HepG2 (cell line): Measurements from ENCODE around the gene MIDN. TPM values are rescaled to one million over a fixed set of nuclear protein-coding genes. Genes with fewer than 3 reads are reported as not detected.

ENCODE experiments used
- ASH2L ChIP-seq: fragments of 300-600, 200-600 bp; sonication (generic); IDR thresholded peaks from 2 replicates; pipeline ENCODE4 v1.7.0; 2017; ENCODE audit warnings: low read depth, mild to moderate bottlenecking, moderate library complexity, mixed read lengths, low read length; ENCODE audit not compliant: insufficient read length
- ATF4 ChIP-seq, 2 experiments: fragments of 450-650 bp in 1 of 2; sonication (generic) in 1 of 2; formaldehyde crosslinking; IDR thresholded peaks; 2 replicates each; pipeline versions ENCODE4 v1.5.0 to v1.8.0; 2020 to 2022; ENCODE audit warnings: mild to moderate bottlenecking in 1 of 2, missing genetic modification reagents in 1 of 2
- CEBPG ChIP-seq: IDR thresholded peaks from 2 replicates; pipeline ENCODE4 v1.6.1; 2016
- HDAC1 ChIP-seq: sonication (generic); formaldehyde crosslinking; IDR thresholded peaks from 2 replicates; pipeline ENCODE4 v1.5.1; 2020; ENCODE audit warnings: mild to moderate bottlenecking, missing genetic modification reagents
- MYNN ChIP-seq: sonication (generic); formaldehyde crosslinking; IDR thresholded peaks from 2 replicates; pipeline ENCODE4 v1.4.0; 2020; ENCODE audit warnings: mild to moderate bottlenecking, low read depth, missing genetic modification reagents
- NKX3-1 ChIP-seq: sonication (generic); formaldehyde crosslinking; IDR thresholded peaks from 2 replicates; pipeline ENCODE4 v1.5.0; 2020; ENCODE audit warnings: missing genetic modification reagents
- NR2F1 ChIP-seq, 2 experiments: fragments of 450-650 bp in 1 of 2; formaldehyde crosslinking in 1 of 2; IDR thresholded peaks; 2 replicates each; pipeline versions ENCODE4 v1.5.0 to v1.6.1; 2016 to 2020; ENCODE audit warnings: mild to moderate bottlenecking in 1 of 2, missing compliant biosample characterization in 1 of 2, missing genetic modification reagents in 1 of 2, moderate library complexity in 1 of 2
- NRL ChIP-seq: sonication (generic); formaldehyde crosslinking; IDR thresholded peaks from 2 replicates; pipeline ENCODE4 v1.5.0; 2020; ENCODE audit warnings: missing genetic modification reagents, mild to moderate bottlenecking, moderate library complexity, borderline replicate concordance
- PCBP1 ChIP-seq: fragments of 200-400 bp; formaldehyde crosslinking; IDR thresholded peaks from 2 replicates; pipeline ENCODE4 v1.6.1; 2017; ENCODE audit warnings: mild to moderate bottlenecking, low read depth, low read length, borderline replicate concordance
- SAFB2 ChIP-seq: sonication (generic); formaldehyde crosslinking; IDR thresholded peaks from 2 replicates; pipeline ENCODE4 v1.5.1; 2020; ENCODE audit warnings: missing genetic modification reagents, low read depth, mild to moderate bottlenecking, borderline replicate concordance
- SATB2 ChIP-seq: sonication (generic); formaldehyde crosslinking; IDR thresholded peaks from 2 replicates; pipeline ENCODE4 v1.5.0; 2020; ENCODE audit warnings: missing genetic modification reagents
- SSRP1 ChIP-seq: IDR thresholded peaks from 2 replicates; pipeline ENCODE4 v1.6.1; 2016; ENCODE audit warnings: control low read depth
- TFE3 ChIP-seq: IDR thresholded peaks from 2 replicates; pipeline ENCODE4 v1.6.1; 2016
- TOPORS ChIP-seq: sonication (generic); formaldehyde crosslinking; IDR thresholded peaks from 2 replicates; pipeline ENCODE4 v1.8.0; 2023; ENCODE audit warnings: mild to moderate bottlenecking, missing genetic modification reagents
- ZFP91 ChIP-seq: sonication (generic); formaldehyde crosslinking; IDR thresholded peaks from 2 replicates; pipeline ENCODE4 v1.9.0; 2022; ENCODE audit warnings: missing genetic modification reagents, mild to moderate bottlenecking, borderline replicate concordance
- ZFYVE20 ChIP-seq: sonication (generic); formaldehyde crosslinking; IDR thresholded peaks from 2 replicates; pipeline ENCODE4 v1.8.0; 2023; ENCODE audit warnings: low read depth, mild to moderate bottlenecking, moderate library complexity, missing genetic modification reagents, borderline replicate concordance
- ZNF280D ChIP-seq: sonication (generic); formaldehyde crosslinking; IDR thresholded peaks from 2 replicates; pipeline ENCODE4 v1.5.1; 2020; ENCODE audit warnings: mild to moderate bottlenecking, missing genetic modification reagents
- ZNF335 ChIP-seq: sonication (generic); formaldehyde crosslinking; IDR thresholded peaks from 2 replicates; pipeline ENCODE4 v1.4.0; 2020; ENCODE audit warnings: missing genetic modification reagents
- ZNF350 ChIP-seq: sonication (generic); formaldehyde crosslinking; IDR thresholded peaks from 2 replicates; pipeline ENCODE4 v1.4.0; 2020; ENCODE audit warnings: mild to moderate bottlenecking, low read depth, missing genetic modification reagents, borderline replicate concordance
- ZNF589 ChIP-seq: sonication (generic); formaldehyde crosslinking; conservative IDR thresholded peaks from 2 replicates; pipeline ENCODE4 v1.8.0; 2022; ENCODE audit warnings: mild to moderate bottlenecking, moderate library complexity, missing genetic modification reagents
- ZNF850 ChIP-seq: sonication (generic); formaldehyde crosslinking; conservative IDR thresholded peaks from 2 replicates; pipeline ENCODE4 v1.9.0; 2021; ENCODE audit warnings: mild to moderate bottlenecking, missing genetic modification reagents
- polyA plus RNA-seq, 8 experiments: library from polyadenylated mRNA; depleted of rRNA in 3 of 8; stranded (reverse) in 7 of 8; unstranded in 1 of 8; fragments of >200 nt; fragmentation: Illumina TruSeq in 4 of 8; extraction: Trizol in 4 of 8; gene quantifications; 2 replicates each; pipeline versions ENCODE4 v1.2.1 to v1.2.3, GENCODE V29; 2011 to 2016; ENCODE audit warnings: low read depth in 4 of 8, missing spikeins in 1 of 8, mixed read lengths in 1 of 8; ENCODE audit not compliant: insufficient read depth in 1 of 8
- total RNA-seq, 5 experiments: library from RNA; depleted of rRNA; stranded (reverse); fragments of >200 nt; fragmentation: Illumina TruSeq; extraction: Trizol; gene quantifications; 2 replicates each; pipeline ENCODE4 v1.2.3, GENCODE V29; 2016; ENCODE audit warnings: low read depth in 1 of 5
- TF ChIP-seq, protein P1 (sequence below): sonication (generic); formaldehyde crosslinking; IDR thresholded peaks from 2 replicates; pipeline ENCODE4 v1.4.0; 2020; ENCODE audit warnings: missing genetic modification reagents

Gene MIDN
- total and polyA plus RNA-seq, 2 of the 13 experiments (the other 11 are each of a cell fraction or from before 2014, with no cell fraction given): 8.4 to 18.0 TPM

GRCh38 chr19:1252821-1253513, 4.6 kb downstream of the MIDN start (continued):
- TF ChIP-seq ZNF850 (CRISPR knock-in tag) (0 out of 2 replicates have a peak, but pooled peaks have one; percentile 46), CEBPG (CRISPR knock-in tag) (no peak), ZNF280D (CRISPR knock-in tag) (peak; percentile 10; the same call in 1 of the 2 replicates), MYNN (CRISPR knock-in tag) (no peak), ZFYVE20 (CRISPR knock-in tag) (no peak), ZFP91 (CRISPR knock-in tag) (0 out of 2 replicates have a peak, but pooled peaks have one; percentile 3), SAFB2 (CRISPR knock-in tag) (no peak), SSRP1 (no peak; the same call in 1 of the 2 replicates), NKX3-1 (CRISPR knock-in tag) (no peak), TOPORS (CRISPR knock-in tag) (no peak), PCBP1 (0 out of 2 replicates have a peak, but pooled peaks have one; percentile 13), NRL (CRISPR knock-in tag) (no peak), TFE3 (CRISPR knock-in tag) (no peak), ZNF350 (CRISPR knock-in tag) (no peak), HDAC1 (CRISPR knock-in tag) (peak; percentile 7; the same call in 1 of the 2 replicates), ZNF335 (CRISPR knock-in tag) (no peak), NR2F1 (CRISPR knock-in tag; IDR thresholded peaks at IDR 0.05) (peak in 1 of 2 experiments; percentile 8; a peak in 1 of 4 replicates), ZNF589 (peak; percentile 26; the same call in 1 of the 2 replicates), ATF4 (CRISPR knock-in tag; IDR thresholded peaks at IDR 0.05) (peak in 1 of 2 experiments; percentile 55; a peak in 1 of 4 replicates), SATB2 (no peak), ASH2L (peak; percentile 8)
- TF ChIP-seq, protein P1, sequence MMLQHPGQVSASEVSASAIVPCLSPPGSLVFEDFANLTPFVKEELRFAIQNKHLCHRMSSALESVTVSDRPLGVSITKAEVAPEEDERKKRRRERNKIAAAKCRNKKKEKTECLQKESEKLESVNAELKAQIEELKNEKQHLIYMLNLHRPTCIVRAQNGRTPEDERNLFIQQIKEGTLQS (CRISPR knock-in tag): peak; percentile 57
